ENCODE results near the gene CD302.
A peak's percentile ranks its signal among the peaks of the same experiment; 100 is the strongest.
"Not testable (repeated sequence)": the region's sequence is repeated elsewhere in the genome, so short reads cannot be mapped to it uniquely, and the experiment has no call there.

Gene CD302

DNA sequence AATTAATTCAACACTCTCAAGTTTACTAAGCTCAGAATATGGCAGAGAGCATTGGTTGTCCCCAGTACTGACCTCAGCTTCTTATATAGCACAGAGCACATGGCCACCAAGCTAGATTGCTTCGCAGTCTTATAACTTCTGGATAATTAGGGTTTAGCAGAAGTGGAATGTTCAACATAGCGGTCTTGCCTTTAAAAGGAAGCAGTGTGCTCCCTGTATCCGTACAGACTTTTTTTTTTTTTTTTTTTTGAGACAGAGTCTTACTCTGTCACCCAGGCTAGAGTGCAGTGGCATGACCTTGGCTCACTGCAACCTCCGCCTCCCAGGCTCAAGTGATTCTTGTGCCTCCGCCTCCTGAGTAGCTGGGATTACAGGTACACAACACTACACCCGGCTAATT lies 13.3 kb downstream of the CD302 start:
- not testable (repeated sequence) for DNase-seq; H3K9me3 Mint-ChIP-seq; H3K4me3 Mint-ChIP-seq; H3K36me3 Mint-ChIP-seq (ENCODE audit: low read depth); H3K27ac Mint-ChIP-seq; H3K27me3 Mint-ChIP-seq; H3K4me1 Mint-ChIP-seq (ENCODE audit: low read depth)

DNA sequence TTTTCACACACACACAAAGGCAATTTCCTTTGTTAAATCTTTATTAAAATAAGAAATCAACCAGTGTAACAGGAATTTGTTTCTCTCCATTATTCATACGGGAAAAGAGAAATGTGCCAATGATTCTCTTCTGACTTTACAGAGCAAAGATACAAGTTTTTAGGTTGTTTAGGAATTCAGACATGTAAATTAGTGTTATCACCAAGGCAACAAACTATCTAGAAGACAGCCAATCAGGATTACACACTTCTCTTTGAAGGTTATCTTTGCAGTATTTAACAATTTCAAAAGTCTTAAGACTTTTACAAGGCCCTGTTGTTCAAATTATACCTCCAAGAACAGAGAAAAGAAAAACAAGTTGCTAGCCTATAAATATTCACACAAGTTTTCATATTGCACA lies 14.5 kb downstream of the CD302 start:
- no peaks in the 10 kb centered on the region for H3K27me3 Mint-ChIP-seq

DNA sequence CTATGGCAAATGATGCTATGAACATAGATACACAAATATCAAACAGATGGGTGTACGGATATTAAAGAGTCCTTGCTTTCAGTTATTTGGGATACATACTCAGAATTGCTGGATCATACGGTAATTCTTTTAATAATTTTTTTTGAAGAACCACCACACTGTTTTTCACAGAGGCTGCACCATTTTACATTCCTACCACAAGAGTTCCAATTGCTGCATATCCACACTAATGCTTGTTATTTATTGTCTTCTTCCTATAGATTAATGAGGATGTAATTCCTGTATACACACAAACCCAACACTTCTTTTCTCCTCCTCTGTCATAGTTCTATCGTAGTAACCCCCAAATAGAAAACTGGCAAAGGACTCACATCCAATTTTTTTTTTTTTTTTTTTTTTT lies 21.7 kb downstream of the CD302 start:
- Mint-ChIP-seq H3K27ac (no peak overlapping the region), H3K9me3 (no peaks in the 10 kb centered on the region), H3K36me3 (ENCODE audit: low read depth) (peaks cover 31% of the 10 kb centered on the region), H3K4me3 (no peak overlapping the region), H3K27me3 (no peaks in the 10 kb centered on the region), H3K4me1 (ENCODE audit: low read depth) (peaks cover 7% of the 10 kb centered on the region)
- DNase-seq, result no peak

More for the DNA sequence above, 14.5 kb downstream of the CD302 start:
- Mint-ChIP-seq H3K4me1 (ENCODE audit: low read depth) (peaks cover 9% of the 10 kb centered on the region), H3K4me3 (no peak overlapping the region), H3K36me3 (ENCODE audit: low read depth) (no peaks in the 10 kb centered on the region), H3K9me3 (no peaks in the 10 kb centered on the region), H3K27ac (no peak overlapping the region)
- no peak for DNase-seq

DNA sequence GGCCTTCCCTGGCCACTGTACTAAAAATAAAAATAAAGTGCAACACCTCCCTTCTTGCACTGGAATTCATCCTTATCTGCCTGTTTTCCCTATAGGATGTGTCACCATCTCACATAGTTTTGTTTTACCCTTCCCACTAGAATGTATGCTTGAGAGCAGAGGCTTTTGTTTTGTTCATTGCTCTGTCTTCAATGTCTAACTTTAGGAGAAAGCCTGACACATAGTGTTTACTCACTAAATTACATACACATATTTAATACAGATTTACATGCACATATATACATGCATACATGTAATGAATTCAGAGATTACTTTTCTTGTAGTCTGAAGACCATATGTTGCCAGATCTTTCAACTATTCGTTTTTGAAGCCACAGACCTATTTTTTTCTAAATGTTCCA lies 23.0 kb downstream of the CD302 start:
- no peaks in the 10 kb centered on the region for H3K9me3 Mint-ChIP-seq
- H3K36me3 Mint-ChIP-seq (ENCODE audit: low read depth), result peaks cover 44% of the 10 kb centered on the region
- no peak for DNase-seq
- H3K4me3 Mint-ChIP-seq, result no peak overlapping the region
- H3K27ac Mint-ChIP-seq, result no peak overlapping the region
- peaks cover 6% of the 10 kb centered on the region for H3K4me1 Mint-ChIP-seq (ENCODE audit: low read depth)
- H3K27me3 Mint-ChIP-seq, result no peaks in the 10 kb centered on the region

DNA sequence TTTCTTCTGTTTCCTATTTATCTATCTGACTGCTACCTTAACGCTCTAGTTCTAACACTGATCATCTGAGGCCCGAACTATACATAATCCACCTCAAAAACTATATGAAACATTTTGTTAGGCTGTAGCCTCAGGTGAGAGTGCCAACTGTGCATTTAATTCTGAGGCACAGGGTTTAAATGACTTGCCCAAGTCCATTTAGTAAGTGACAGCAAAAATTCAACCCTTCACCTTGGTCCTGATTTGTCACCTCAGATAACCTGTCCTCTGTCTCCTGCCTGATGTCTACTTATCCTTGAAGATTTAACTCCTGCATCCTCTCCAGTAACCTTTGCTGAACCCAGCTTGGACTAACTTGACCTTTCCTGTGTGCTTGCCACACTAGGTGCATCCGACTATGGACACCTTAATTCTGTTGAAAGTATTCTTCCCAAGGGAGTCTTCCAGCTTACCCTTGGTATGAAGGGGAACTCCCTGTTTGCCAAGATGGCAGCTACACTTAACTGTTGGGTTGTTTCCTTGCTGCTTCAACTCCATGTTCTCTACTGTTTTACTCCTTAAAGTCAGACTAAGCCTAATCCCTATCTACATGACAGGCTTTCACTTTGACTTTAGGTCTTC lies 23.5 kb downstream of the CD302 start:
- H3K27ac Mint-ChIP-seq, result no peak overlapping the region
- H3K4me1 Mint-ChIP-seq (ENCODE audit: low read depth), result peaks cover 3% of the 10 kb centered on the region
- no peaks in the 10 kb centered on the region for H3K9me3 Mint-ChIP-seq
- H3K4me3 Mint-ChIP-seq, result no peak overlapping the region
- no peak for DNase-seq
- H3K27me3 Mint-ChIP-seq, result no peaks in the 10 kb centered on the region
- H3K36me3 Mint-ChIP-seq (ENCODE audit: low read depth), result peaks cover 47% of the 10 kb centered on the region

DNA sequence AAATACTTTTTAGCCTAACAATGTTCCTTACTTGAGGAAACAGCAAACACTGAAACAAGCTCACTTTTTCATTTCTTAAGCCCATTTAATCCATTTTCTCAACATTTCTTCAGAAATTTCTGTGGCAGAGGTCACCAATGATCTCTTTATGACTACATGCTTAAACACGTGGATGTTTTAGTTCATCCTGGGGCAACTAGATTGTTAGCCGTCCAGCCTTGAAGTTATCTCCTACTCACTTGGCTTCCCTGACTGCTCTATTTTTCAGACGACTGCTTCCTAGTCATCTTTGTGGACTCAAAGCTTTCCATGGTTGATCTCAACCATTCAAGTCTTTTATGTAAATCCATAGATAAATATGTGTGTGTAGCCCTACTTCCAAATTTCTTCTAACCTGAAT lies 24.1 kb downstream of the CD302 start:
- Mint-ChIP-seq H3K36me3 (ENCODE audit: low read depth) (peaks cover 53% of the 10 kb centered on the region), H3K27me3 (no peaks in the 10 kb centered on the region), H3K4me3 (no peak overlapping the region), H3K27ac (peak overlapping the region; percentile 32), H3K9me3 (no peaks in the 10 kb centered on the region), H3K4me1 (ENCODE audit: low read depth) (no peaks in the 10 kb centered on the region)
- DNase-seq, result no peak

DNA sequence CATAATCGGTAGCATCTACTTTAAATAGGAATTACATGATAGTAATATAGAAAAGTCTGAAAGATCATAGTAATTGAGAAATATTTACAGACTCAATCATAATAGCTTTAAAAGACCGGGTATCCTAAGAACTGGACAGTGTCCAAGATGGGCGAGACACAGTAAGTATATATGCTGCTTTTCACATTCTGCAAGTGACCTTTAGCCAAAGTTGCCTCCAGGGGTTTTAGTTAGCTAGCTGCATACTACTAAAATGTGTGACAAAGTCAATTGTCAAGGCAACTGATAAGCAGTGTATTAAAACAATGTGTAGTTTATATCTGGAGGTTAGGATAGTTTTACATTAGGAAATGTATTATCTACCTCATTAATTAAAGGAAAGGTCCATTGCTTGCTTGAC lies 24.6 kb downstream of the CD302 start:
- Mint-ChIP-seq H3K9me3 (no peaks in the 10 kb centered on the region), H3K27ac (no peak overlapping the region), H3K4me3 (no peak overlapping the region), H3K36me3 (ENCODE audit: low read depth) (peaks cover 57% of the 10 kb centered on the region), H3K27me3 (no peaks in the 10 kb centered on the region), H3K4me1 (ENCODE audit: low read depth) (no peaks in the 10 kb centered on the region)
- no peak for DNase-seq

DNA sequence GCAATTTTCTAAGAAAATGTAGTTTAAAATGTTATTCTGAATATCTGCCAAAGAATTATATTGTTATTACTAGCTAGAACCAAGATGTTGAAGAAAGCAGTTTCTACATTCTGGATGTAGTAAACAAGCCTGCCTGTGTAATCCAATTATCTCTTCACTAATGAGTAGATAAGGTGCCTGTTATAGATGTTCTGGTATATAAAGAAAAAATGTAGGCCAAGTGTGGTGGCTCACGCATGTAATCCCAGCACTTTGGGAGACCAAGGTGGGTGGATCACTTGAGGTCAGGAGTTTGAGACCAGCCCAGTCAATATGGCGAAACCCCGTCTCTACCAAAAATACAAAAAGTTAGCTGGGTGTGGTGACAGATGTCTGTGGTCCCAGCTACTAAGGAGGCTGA lies 28.9 kb downstream of the CD302 start:
- no peak for DNase-seq
- H3K4me1 Mint-ChIP-seq (ENCODE audit: low read depth), result peaks cover 8% of the 10 kb centered on the region
- H3K9me3 Mint-ChIP-seq, result no peaks in the 10 kb centered on the region

DNA sequence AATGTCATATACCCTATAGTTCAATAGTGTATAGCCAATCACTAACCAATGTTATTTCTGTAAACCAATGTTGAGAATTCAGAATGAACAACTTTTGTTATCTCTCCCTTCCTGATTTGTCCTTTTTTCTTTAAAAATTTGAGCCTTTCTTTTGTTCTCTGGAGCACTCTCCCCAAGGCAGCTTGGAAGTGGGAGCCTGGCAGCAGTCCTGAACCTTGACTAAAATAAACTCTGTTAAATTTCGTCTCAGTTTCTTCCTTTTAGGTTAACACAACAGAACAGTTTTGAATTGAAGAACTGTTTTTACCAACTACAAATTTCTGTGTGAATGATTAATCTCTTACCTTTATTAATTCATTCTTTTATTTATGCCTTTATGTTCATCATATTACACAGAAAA lies 35.9 kb downstream of the CD302 start:
- H3K36me3 Mint-ChIP-seq (ENCODE audit: low read depth), result peaks cover 95% of the 10 kb centered on the region

More for the DNA sequence above, 28.9 kb downstream of the CD302 start:
- no peaks in the 10 kb centered on the region for H3K27me3 Mint-ChIP-seq
- peak overlapping the region; percentile 47 for H3K27ac Mint-ChIP-seq
- peaks cover 89% of the 10 kb centered on the region for H3K36me3 Mint-ChIP-seq (ENCODE audit: low read depth)
- no peak overlapping the region for H3K4me3 Mint-ChIP-seq

DNA sequence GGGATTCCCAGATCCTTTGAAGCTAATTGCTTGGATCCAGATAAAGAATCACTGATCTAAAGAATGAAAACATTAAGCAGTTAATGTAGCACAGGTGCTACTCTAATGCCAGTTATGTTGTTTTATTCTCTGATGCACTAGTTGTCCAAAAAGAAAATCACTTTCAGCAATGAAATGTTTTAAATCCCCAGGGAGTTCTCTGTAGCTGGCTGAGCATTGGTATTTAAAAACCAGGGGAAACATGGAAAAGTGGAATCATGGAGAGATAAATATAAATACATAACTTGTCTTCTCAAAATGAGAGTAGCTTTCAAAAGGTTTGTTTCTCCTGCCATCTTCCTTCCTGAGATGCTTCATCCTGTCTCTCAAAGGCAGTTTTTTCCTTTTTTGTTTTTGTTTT lies 37.7 kb downstream of the CD302 start:
- Mint-ChIP-seq H3K4me1 (ENCODE audit: low read depth) (peaks cover 19% of the 10 kb centered on the region), H3K27ac (peak overlapping the region; percentile 4), H3K36me3 (ENCODE audit: low read depth) (peaks cover 83% of the 10 kb centered on the region), H3K9me3 (no peaks in the 10 kb centered on the region), H3K27me3 (no peaks in the 10 kb centered on the region), H3K4me3 (no peak overlapping the region)
- no peak for DNase-seq

More for the DNA sequence above, 35.9 kb downstream of the CD302 start:
- Mint-ChIP-seq H3K27me3 (no peaks in the 10 kb centered on the region), H3K4me3 (no peak overlapping the region), H3K27ac (peak overlapping the region; percentile 73), H3K9me3 (no peaks in the 10 kb centered on the region), H3K4me1 (ENCODE audit: low read depth) (peaks cover 24% of the 10 kb centered on the region)
- DNase-seq, result no peak

DNA sequence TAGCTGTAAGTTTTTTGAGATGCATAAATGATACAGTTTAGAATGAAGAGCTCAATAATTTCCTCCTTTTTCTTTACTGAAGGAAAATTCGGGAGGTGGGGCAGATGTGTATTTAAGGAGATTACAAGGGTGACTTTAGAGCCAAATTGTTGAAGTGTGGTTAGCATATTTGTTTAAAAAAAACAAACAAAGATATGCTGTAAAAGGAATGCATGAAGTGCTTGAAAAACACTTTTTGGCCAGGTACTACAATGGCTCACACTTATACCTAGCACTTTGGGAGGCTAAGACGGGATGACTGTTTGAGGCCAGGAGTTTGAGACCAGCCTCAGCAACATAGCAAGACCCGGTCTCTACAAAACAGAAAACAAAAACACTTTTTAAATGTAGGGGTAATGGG lies 38.4 kb downstream of the CD302 start:
- Mint-ChIP-seq H3K4me3 (no peak overlapping the region), H3K9me3 (no peaks in the 10 kb centered on the region), H3K4me1 (ENCODE audit: low read depth) (peaks cover 19% of the 10 kb centered on the region), H3K36me3 (ENCODE audit: low read depth) (peaks cover 76% of the 10 kb centered on the region), H3K27ac (no peak overlapping the region), H3K27me3 (no peaks in the 10 kb centered on the region)
- no peak for DNase-seq

DNA sequence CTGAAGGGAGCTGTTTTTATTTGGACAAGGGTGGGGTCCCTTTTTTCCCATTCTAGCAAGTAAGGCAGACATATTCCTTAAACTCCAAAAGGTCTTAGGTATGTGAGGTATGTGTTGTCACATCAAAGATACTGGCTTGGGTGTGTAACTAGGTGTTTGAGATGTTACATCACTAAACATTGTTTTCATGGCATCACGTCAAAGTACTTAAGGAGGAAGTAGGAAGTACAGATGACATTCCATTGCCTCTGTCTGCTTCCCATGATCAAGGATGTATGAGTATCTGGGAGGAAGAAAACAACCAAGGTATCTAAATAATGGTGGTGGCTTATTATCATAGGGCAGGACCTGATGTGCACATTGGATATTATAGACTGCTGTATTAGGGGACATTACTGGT lies 39.3 kb downstream of the CD302 start:
- Mint-ChIP-seq H3K36me3 (ENCODE audit: low read depth) (peaks cover 67% of the 10 kb centered on the region), H3K9me3 (no peaks in the 10 kb centered on the region), H3K27ac (no peak overlapping the region), H3K27me3 (no peaks in the 10 kb centered on the region), H3K4me1 (ENCODE audit: low read depth) (peaks cover 18% of the 10 kb centered on the region), H3K4me3 (no peak overlapping the region)
- DNase-seq, result no peak

DNA sequence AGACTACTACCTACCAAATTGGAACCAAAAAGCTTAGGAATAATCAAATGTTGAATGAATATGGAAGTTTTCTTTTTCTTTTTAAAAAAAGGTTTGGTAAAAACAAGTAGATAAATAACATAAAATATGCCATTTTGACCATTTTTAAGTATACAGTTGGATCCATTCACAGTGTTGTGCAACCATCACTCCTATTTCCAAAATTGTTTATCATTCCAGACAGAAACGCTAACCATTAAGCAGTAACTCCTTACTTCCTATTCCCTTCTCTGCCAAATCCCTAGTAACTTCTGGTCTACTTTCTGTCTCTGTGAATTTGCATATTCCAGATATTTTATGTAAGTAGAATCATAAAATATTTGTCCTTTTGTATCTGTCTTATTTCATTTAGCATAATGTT lies 39.8 kb downstream of the CD302 start:
- H3K27ac Mint-ChIP-seq, result peak overlapping the region; percentile 58
- no peak for DNase-seq
- H3K4me1 Mint-ChIP-seq (ENCODE audit: low read depth), result peaks cover 16% of the 10 kb centered on the region
- no peaks in the 10 kb centered on the region for H3K9me3 Mint-ChIP-seq
- no peak overlapping the region for H3K4me3 Mint-ChIP-seq
- no peaks in the 10 kb centered on the region for H3K27me3 Mint-ChIP-seq
- peaks cover 62% of the 10 kb centered on the region for H3K36me3 Mint-ChIP-seq (ENCODE audit: low read depth)

DNA sequence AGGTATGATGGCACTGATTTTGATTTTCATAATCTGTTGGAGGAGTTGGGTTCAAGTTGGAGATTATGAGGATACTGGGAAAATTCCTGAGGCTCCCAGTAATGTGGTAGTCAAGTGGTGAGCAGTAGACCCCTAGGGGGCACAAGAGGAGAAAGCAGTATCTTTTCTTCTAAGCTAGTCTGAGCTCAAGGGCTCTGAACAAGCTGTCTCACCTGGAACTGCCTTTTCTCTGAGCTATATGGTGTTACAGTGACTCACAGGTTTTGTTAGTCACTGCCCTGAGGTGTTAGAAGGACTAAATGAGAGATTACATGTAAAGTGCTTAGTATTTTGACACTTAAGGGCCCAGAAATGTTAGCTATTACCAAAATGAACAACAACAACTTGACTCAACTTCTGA lies 42.2 kb downstream of the CD302 start:
- Mint-ChIP-seq H3K4me3 (no peak overlapping the region), H3K36me3 (ENCODE audit: low read depth) (peaks cover 66% of the 10 kb centered on the region), H3K9me3 (no peaks in the 10 kb centered on the region), H3K4me1 (ENCODE audit: low read depth) (peaks cover 26% of the 10 kb centered on the region), H3K27ac (no peak overlapping the region), H3K27me3 (no peaks in the 10 kb centered on the region)
- DNase-seq, result no peak

DNA sequence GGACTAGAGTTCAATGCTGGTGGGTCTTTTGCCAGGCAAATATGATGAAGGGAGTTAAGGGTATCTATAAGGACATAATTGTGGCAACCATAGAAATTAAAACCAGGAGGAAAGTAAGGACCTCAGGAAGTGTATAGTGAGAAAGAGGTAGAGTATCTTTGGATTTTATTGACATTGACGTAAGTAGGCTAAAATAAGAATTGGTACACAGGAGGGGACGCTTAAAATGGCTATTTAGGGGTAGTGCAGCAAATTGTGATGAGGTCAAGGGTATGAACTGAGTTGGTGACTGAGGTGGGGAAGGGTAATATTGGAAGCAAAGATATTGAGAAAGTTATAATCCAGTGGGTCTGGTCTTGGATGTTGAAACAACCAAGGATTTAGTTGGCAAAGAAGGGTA lies 43.0 kb downstream of the CD302 start:
- H3K36me3 Mint-ChIP-seq (ENCODE audit: low read depth), result peaks cover 61% of the 10 kb centered on the region
- H3K4me3 Mint-ChIP-seq, result no peak overlapping the region
- H3K9me3 Mint-ChIP-seq, result no peaks in the 10 kb centered on the region
- no peaks in the 10 kb centered on the region for H3K27me3 Mint-ChIP-seq
- peaks cover 26% of the 10 kb centered on the region for H3K4me1 Mint-ChIP-seq (ENCODE audit: low read depth)
- H3K27ac Mint-ChIP-seq, result no peak overlapping the region
- DNase-seq, result no peak

DNA sequence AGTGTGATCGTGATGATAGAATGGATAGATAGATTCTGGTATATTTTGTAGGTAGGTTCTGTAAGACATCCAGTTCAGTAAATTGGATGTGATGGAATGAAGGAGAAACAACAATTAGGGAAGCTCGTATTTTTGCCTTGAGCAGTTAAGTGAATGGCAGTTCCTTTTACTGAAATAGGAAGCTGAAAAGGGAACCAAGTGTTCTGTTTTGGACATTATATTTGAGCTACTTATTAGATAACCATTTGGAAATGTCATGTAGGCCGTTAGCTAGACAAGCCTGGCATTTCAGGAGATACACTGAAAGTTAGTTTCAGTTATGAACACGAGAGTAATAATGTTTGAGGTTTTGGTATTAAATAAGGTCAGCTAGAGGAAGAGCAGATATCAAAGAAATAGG lies 44.2 kb downstream of the CD302 start:
- H3K9me3 Mint-ChIP-seq, result no peaks in the 10 kb centered on the region
- DNase-seq, result no peak

More for the DNA sequence above, 44.2 kb downstream of the CD302 start:
- no peaks in the 10 kb centered on the region for H3K27me3 Mint-ChIP-seq
- H3K4me3 Mint-ChIP-seq, result no peak overlapping the region
- H3K36me3 Mint-ChIP-seq (ENCODE audit: low read depth), result peaks cover 58% of the 10 kb centered on the region
- no peak overlapping the region for H3K27ac Mint-ChIP-seq
- H3K4me1 Mint-ChIP-seq (ENCODE audit: low read depth), result peaks cover 29% of the 10 kb centered on the region
